HG03520 (cell line): ENCODE results near the gene CNDP1.

ENCODE experiments used
- ATAC-seq: cut with Tn5 transposase; IDR thresholded peaks from one replicate; pipeline ENCODE4 v1.9.1; 2021; ENCODE audit warnings: mild to moderate bottlenecking, moderate library complexity; ENCODE audit not compliant: unreplicated experiment

The CNDP1 gene

GRCh38 chr18:74506448-74507084, 27.7 kb upstream of the CNDP1 start:
- no peak for ATAC-seq

GRCh38 chr18:74507097-74507881, 27.0 kb upstream of the CNDP1 start:
- ATAC-seq: no peak

GRCh38 chr18:74507927-74508326, 26.4 kb upstream of the CNDP1 start:
- no peak for ATAC-seq

GRCh38 chr18:74508366-74508765, 25.9 kb upstream of the CNDP1 start:
- ATAC-seq: no peak

GRCh38 chr18:74508821-74509225, 25.5 kb upstream of the CNDP1 start:
- ATAC-seq: no peak

GRCh38 chr18:74509856-74510769, 24.2 kb upstream of the CNDP1 start:
- no peak for ATAC-seq

GRCh38 chr18:74510770-74511095, 23.6 kb upstream of the CNDP1 start:
- no peak for ATAC-seq

GRCh38 chr18:74511823-74512222, 22.5 kb upstream of the CNDP1 start:
- no peak for ATAC-seq

- ATAC-seq: no peak
These were observed 21.8 kb upstream of the CNDP1 start for GRCh38 chr18:74512321-74513053.

- no peak for ATAC-seq
These were observed 21.0 kb upstream of the CNDP1 start for GRCh38 chr18:74513149-74513882.

- no peak for ATAC-seq
These were observed 20.5 kb upstream of the CNDP1 start for GRCh38 chr18:74513883-74514205.

GRCh38 chr18:74514860-74515495, 19.3 kb upstream of the CNDP1 start:
- ATAC-seq: no peak

- ATAC-seq: no peak
These were observed 18.6 kb upstream of the CNDP1 start for GRCh38 chr18:74515620-74516231.

- ATAC-seq: no peak
These were observed 17.7 kb upstream of the CNDP1 start for GRCh38 chr18:74516271-74517235.

- ATAC-seq: no peak
These were observed 17.1 kb upstream of the CNDP1 start for GRCh38 chr18:74517236-74517630.

GRCh38 chr18:74518456-74519295, 15.6 kb upstream of the CNDP1 start:
- ATAC-seq: no peak

GRCh38 chr18:74519320-74520095, 14.8 kb upstream of the CNDP1 start:
- ATAC-seq: no peak
